Measurements from ENCODE around the gene PLD6.

The PLD6 gene

GRCh38 chr17:17183744-17184143, 22.4 kb downstream of the PLD6 start:
- Histone ChIP-seq H3K27me3 (ENCODE audit: low read length) (no peaks in the 10 kb centered on the region), H3K9me2 (replicated peaks; ENCODE audit: insufficient read depth, low read length) (no peaks in the 10 kb centered on the region), H3K4me2 (ENCODE audit: low read depth, low read length, poor library complexity, severe bottlenecking) (no peak overlapping the region), H3K4me3 (ENCODE audit: insufficient read depth, low read length, poor library complexity, severe bottlenecking) (no peak overlapping the region), H4K20me1 (ENCODE audit: low read depth, low read length) (no peaks in the 10 kb centered on the region), H3K79me2 (ENCODE audit: insufficient read depth, low read length) (no peaks in the 10 kb centered on the region), H3K27ac (ENCODE audit: low read depth, low read length) (no peak overlapping the region), H2AFZ (ENCODE audit: low read depth, low read length, severe bottlenecking) (no peak overlapping the region), H3K36me3 (ENCODE audit: low read length) (no peaks in the 10 kb centered on the region), H3F3A (ENCODE audit: insufficient read depth) (no peaks in the 10 kb centered on the region), H3K9ac (ENCODE audit: low read length) (no peak overlapping the region), H3K9me3 (ENCODE audit: insufficient read depth, low read length) (no peaks in the 10 kb centered on the region)
- TF ChIP-seq CTCF (IDR thresholded peaks at IDR 0.05; ENCODE audit: insufficient read depth, low read length, poor library complexity, severe bottlenecking) (no peak), EZH2phosphoT487 (conservative IDR thresholded peaks at IDR 0.05; ENCODE audit: low read length) (no peak)

GRCh38 chr17:17182598-17183136, 23.5 kb downstream of the PLD6 start:
- Histone ChIP-seq H3K4me2 (ENCODE audit: low read depth, low read length, poor library complexity, severe bottlenecking) (no peak overlapping the region), H3K27me3 (ENCODE audit: low read length) (no peaks in the 10 kb centered on the region), H4K20me1 (ENCODE audit: low read depth, low read length) (no peaks in the 10 kb centered on the region), H3K36me3 (ENCODE audit: low read length) (no peaks in the 10 kb centered on the region), H2AFZ (ENCODE audit: low read depth, low read length, severe bottlenecking) (no peak overlapping the region), H3K9me3 (ENCODE audit: insufficient read depth, low read length) (no peaks in the 10 kb centered on the region), H3F3A (ENCODE audit: insufficient read depth) (no peaks in the 10 kb centered on the region), H3K4me3 (ENCODE audit: insufficient read depth, low read length, poor library complexity, severe bottlenecking) (no peak overlapping the region), H3K27ac (ENCODE audit: low read depth, low read length) (no peak overlapping the region), H3K9ac (ENCODE audit: low read length) (no peak overlapping the region), H3K9me2 (replicated peaks; ENCODE audit: insufficient read depth, low read length) (no peaks in the 10 kb centered on the region), H3K79me2 (ENCODE audit: insufficient read depth, low read length) (no peaks in the 10 kb centered on the region)
- no peak for TF ChIP-seq EZH2phosphoT487 (conservative IDR thresholded peaks at IDR 0.05; ENCODE audit: low read length)
- TF ChIP-seq CTCF (IDR thresholded peaks at IDR 0.05; ENCODE audit: insufficient read depth, low read length, poor library complexity, severe bottlenecking): no peak

- no peak overlapping the region for H3K4me3 ChIP-seq (ENCODE audit: insufficient read depth, low read length, poor library complexity, severe bottlenecking)
Measured at GRCh38 chr17:17181666-17182597, 24.2 kb downstream of the PLD6 start.

More at GRCh38 chr17:17181666-17182597, 24.2 kb downstream of the PLD6 start:
- H3F3A ChIP-seq (ENCODE audit: insufficient read depth): no peaks in the 10 kb centered on the region
- no peak overlapping the region for H3K9ac ChIP-seq (ENCODE audit: low read length)
- H3K36me3 ChIP-seq (ENCODE audit: low read length): no peaks in the 10 kb centered on the region
- H4K20me1 ChIP-seq (ENCODE audit: low read depth, low read length): no peaks in the 10 kb centered on the region
- no peak overlapping the region for H3K4me2 ChIP-seq (ENCODE audit: low read depth, low read length, poor library complexity, severe bottlenecking)
- H2AFZ ChIP-seq (ENCODE audit: low read depth, low read length, severe bottlenecking): no peak overlapping the region
- no peaks in the 10 kb centered on the region for H3K79me2 ChIP-seq (ENCODE audit: insufficient read depth, low read length)
- TF ChIP-seq EZH2phosphoT487 (conservative IDR thresholded peaks at IDR 0.05; ENCODE audit: low read length): no peak
- TF ChIP-seq CTCF (IDR thresholded peaks at IDR 0.05; ENCODE audit: insufficient read depth, low read length, poor library complexity, severe bottlenecking): no peak
- no peaks in the 10 kb centered on the region for H3K9me2 ChIP-seq (replicated peaks; ENCODE audit: insufficient read depth, low read length)
- no peaks in the 10 kb centered on the region for H3K27me3 ChIP-seq (ENCODE audit: low read length)
- H3K27ac ChIP-seq (ENCODE audit: low read depth, low read length): no peak overlapping the region
- no peaks in the 10 kb centered on the region for H3K9me3 ChIP-seq (ENCODE audit: insufficient read depth, low read length)
